ENCODE data around the gene ABL1.

ABL1 gene

DNA sequence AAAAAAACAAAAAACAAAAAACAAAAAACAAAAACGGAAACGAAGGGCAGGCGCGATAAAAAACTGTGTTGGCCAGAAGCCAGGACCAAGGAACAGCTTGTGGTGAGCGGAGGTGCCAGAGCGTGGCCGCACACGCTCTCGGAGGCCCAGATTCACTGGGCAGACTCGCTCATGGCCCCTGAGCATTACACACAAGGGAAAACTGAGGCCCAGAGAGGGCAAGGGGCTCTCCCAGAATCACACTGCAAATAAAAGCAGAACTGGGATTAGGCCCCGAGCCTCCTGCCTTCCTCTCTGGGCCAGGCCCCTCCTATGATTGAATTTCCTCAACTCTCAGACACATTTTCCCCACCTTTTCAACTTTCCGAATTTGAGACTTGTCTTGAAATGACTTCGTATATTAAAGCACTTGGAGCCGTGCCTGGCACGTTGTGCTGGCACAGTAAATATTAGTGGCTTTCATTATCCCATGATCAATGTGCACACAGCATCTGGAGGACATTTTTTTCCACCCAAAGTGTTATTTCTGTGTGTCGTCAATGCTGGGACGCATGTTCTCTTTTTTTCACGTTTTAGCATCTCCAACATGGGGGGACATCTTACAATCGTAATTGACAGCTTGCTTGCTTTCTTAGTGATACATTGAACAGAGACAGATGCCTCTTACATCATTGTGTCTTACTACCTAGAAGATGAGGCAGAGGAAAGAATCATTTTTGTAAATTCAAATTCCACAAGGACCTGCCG, 96.6 kb downstream of the ABL1 start:
- TF ChIP-seq, protein P1, sequence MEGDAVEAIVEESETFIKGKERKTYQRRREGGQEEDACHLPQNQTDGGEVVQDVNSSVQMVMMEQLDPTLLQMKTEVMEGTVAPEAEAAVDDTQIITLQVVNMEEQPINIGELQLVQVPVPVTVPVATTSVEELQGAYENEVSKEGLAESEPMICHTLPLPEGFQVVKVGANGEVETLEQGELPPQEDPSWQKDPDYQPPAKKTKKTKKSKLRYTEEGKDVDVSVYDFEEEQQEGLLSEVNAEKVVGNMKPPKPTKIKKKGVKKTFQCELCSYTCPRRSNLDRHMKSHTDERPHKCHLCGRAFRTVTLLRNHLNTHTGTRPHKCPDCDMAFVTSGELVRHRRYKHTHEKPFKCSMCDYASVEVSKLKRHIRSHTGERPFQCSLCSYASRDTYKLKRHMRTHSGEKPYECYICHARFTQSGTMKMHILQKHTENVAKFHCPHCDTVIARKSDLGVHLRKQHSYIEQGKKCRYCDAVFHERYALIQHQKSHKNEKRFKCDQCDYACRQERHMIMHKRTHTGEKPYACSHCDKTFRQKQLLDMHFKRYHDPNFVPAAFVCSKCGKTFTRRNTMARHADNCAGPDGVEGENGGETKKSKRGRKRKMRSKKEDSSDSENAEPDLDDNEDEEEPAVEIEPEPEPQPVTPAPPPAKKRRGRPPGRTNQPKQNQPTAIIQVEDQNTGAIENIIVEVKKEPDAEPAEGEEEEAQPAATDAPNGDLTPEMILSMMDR (IDR thresholded peaks at IDR 0.05; ENCODE audit: borderline replicate concordance, control extremely low read depth, extremely low read depth, insufficient read depth, missing control alignments), result no peak
- in situ Hi-C loops (cut with MboI; ENCODE audit: low sequenced_read_pairs, unreplicated experiment), result loop anchor here (10.0 kb wide), 1 partner anchor 57 kb away; no protein-coding TSS in a partner anchor
- peak; percentile 70 for DNase-seq (ENCODE audit: low spot score)

DNA sequence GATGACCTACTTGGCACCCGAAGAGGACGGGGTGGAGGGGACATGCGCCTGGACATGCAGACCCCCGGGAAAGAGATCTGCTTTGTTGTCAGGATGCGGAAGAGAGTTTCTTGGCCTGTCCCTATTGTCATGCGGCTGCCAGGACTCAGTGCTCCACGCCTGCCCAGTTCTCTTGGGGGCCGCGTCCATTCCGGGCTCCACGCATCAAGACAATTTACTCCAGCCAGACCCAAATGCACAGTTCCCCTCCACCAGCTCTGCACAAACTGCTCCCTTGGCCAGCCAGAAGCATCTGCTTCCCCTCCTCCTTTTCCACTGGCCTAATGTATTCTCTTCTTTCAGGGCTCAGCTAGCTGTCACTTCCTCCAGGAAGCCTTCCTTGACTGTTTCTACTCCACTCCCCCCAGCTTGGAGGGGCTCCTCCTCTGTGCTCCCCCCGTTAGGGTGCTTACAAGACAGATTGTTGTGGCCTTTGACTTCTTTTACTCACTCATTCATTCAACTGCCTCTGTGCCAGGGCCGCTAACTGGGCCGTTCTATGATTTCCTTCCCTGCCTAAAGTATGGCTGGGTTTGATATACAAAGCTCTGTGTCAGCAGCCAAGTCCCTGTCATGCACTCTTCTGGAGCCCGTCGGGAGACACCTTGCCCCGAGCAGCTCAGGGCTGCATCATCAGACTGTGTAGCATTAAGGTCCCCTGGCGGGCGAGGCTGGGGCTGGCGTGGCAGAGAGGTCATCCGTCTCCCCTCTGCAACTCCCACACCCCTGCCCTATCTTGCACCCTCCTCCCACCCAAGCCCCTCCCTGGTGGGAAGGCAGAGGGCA, 97.4 kb downstream of the ABL1 start:
- in situ Hi-C loops (cut with MboI; ENCODE audit: low sequenced_read_pairs, unreplicated experiment), result loop anchor here (10.0 kb wide), 1 partner anchor 58 kb away; no protein-coding TSS in a partner anchor
- TF ChIP-seq, protein P1 (IDR thresholded peaks at IDR 0.05; ENCODE audit: borderline replicate concordance, control extremely low read depth, extremely low read depth, insufficient read depth, missing control alignments), result no peak
- no peak for DNase-seq (ENCODE audit: low spot score)

DNA sequence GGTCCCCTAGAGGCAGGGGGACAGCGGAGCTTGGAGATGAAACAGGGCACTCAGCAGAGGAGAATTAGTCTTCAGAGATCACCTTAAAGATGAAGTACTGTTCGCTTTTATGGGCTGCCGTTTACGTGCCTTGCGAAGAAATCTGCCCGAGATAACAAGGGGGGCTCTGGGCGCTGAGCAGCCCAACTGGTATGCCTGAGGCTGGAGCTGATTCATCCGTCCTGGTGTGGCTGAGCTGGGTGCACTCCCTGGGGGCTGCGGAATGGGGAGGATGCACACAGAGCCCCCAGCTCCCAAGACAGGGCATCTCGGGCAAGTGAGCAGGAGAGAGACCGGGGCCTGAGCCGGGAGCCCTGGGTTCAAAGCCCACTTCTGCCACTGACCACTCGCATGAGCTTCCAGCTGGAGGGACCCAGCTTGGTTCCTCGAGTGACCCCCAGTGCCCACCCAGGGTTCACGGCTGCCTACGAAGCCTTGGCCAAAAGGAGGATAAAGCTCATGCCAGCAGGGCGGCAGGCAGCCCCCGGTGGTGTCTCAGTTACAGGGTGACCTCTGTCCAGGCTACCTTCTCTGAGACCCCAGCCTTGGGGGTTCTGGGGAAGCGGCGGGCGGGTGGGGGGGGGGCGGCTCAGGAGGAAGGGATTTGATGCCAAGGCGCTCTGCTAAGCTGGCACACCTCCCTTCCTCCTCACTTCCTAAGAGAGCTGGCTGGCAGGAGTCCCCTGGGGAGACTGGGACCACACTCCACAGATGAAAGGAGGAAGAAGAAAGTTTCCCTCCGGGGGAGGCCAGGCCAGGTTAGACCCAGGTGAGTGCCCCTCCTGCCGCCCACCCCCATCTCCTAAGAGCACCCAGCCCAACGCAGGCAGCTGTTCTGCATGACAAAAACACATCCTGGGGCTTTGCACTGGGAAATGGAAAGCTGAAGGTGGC, 98.3 kb downstream of the ABL1 start:
- no peak for DNase-seq (ENCODE audit: low spot score)
- TF ChIP-seq, protein P1 (IDR thresholded peaks at IDR 0.05; ENCODE audit: borderline replicate concordance, control extremely low read depth, extremely low read depth, insufficient read depth, missing control alignments), result no peak
- in situ Hi-C loops (cut with MboI; ENCODE audit: low sequenced_read_pairs, unreplicated experiment), result loop anchor here (10.0 kb wide), 1 partner anchor 59 kb away; no protein-coding TSS in a partner anchor

DNA sequence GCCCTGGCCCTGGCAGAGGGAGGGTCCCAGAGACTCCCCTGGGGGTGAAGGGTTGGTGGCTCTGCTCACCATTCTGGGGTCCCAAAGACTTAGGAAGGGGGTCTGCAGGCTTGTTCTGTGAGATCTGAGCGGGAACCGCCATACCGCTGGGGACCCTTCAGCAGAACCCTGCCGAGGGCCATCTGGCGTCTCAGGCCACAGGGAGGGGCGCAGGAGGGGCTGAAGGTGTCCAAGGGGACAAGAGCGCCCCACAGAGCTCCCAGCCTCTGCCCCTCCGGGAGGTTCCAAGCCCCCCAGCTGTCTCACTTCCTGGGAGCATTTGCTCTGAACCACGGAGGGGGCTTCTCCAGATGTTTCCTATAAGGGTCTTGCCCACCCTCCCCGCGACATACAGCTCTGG, 99.2 kb downstream of the ABL1 start:
- in situ Hi-C loops (cut with MboI; ENCODE audit: low sequenced_read_pairs, unreplicated experiment), result loop anchor here (10.0 kb wide), 1 partner anchor 59 kb away; no protein-coding TSS in a partner anchor
- DNase-seq (ENCODE audit: low spot score), result no peak
- TF ChIP-seq, protein P1 (IDR thresholded peaks at IDR 0.05; ENCODE audit: borderline replicate concordance, control extremely low read depth, extremely low read depth, insufficient read depth, missing control alignments), result no peak

DNA sequence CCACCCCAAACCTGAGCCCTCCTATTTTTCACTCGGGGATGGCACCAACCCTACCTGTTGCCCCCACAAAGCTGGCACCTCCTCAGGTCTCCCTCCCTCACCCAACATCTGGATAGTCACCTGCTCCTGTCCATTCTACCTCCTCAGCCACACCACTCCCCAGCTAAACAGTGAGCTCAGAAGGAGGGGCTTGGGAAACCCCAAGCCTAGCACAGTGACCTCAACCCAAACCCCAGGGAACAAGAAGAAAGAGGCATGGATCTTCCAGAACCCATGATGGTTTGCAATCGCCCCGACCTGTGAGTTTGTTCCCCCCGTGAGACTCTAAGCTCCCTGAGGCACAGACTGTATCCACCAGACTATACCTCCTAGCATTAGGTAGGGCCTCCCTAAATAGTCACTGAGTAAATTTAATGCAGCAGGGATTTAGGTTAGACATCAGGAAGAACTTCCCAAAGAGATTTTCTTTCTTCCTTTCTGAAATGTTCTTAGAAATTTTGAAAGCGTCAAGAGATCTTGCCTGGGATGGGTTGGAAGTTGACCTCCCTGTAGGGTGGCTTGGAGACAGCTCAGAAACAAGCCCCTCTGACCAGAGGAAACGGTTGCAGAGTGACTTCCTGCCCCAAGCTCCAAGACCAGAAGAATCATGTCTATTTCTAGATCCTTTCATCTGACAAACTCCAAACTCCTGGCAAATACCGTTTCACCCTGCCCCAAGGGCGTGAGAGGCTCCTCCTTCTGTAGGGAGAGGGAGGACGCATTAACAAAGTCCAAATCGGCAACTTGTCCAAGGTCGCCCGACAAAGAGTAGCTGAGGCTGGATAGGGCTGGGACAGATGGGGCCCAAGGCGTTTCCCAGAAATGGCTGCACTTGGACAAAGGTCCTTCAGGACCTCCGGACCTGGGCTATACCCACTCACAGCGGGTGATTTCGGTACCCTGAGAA, 99.9 kb downstream of the ABL1 start:
- TF ChIP-seq, protein P1 (IDR thresholded peaks at IDR 0.05; ENCODE audit: borderline replicate concordance, control extremely low read depth, extremely low read depth, insufficient read depth, missing control alignments), result no peak
- DNase-seq (ENCODE audit: low spot score), result no peak
- in situ Hi-C loops (cut with MboI; ENCODE audit: low sequenced_read_pairs, unreplicated experiment), result loop anchor here (10.0 kb wide), 1 partner anchor 60 kb away; no protein-coding TSS in a partner anchor
